ENCODE data around the gene HOXA3.

HOXA3 gene

GRCh38 chr7:27165089-27165995 is 13.0 kb upstream of the HOXA3 start, which contains the start of gene HOXA9:
TSS of gene HOXA9 (minus strand) at chr7:27165537. CDS start at chr7:27165457, 80 bp downstream.
- DNase-seq, result no peak

- no peak for DNase-seq
Measured at GRCh38 chr7:27164367-27165088, 12.1 kb upstream of the HOXA3 start.

GRCh38 chr7:27164045-27164366 is 11.6 kb upstream of the HOXA3 start:
- no peak for DNase-seq

- DNase-seq, result no peak
Measured at GRCh38 chr7:27163288-27164044, 11.1 kb upstream of the HOXA3 start.

GRCh38 chr7:27162561-27163287 is 10.3 kb upstream of the HOXA3 start:
- DNase-seq, result no peak

GRCh38 chr7:27161721-27162560 is 9.6 kb upstream of the HOXA3 start:
- DNase-seq, result no peak

- DNase-seq, result no peak
Measured at GRCh38 chr7:27161214-27161720, 8.9 kb upstream of the HOXA3 start.

GRCh38 chr7:27160546-27161213 is 8.3 kb upstream of the HOXA3 start:
- DNase-seq, result peak; percentile 82

- no peak for DNase-seq
Measured at GRCh38 chr7:27160145-27160545, 7.8 kb upstream of the HOXA3 start.

- no peak for DNase-seq
Measured at GRCh38 chr7:27159266-27160144, 7.1 kb upstream of the HOXA3 start.

- DNase-seq, result no peak
Measured at GRCh38 chr7:27158436-27159265, 6.3 kb upstream of the HOXA3 start.

- no peak for DNase-seq
Measured at GRCh38 chr7:27157702-27158431, 5.5 kb upstream of the HOXA3 start.

- no peak for DNase-seq
Measured at GRCh38 chr7:27156916-27157701, 4.7 kb upstream of the HOXA3 start.

GRCh38 chr7:27156508-27156898 is 4.1 kb upstream of the HOXA3 start, which contains the start of gene HOXA7:
TSS of gene HOXA7 (minus strand) at chr7:27156675. CDS start at chr7:27156545, 130 bp downstream.
- no peak for DNase-seq

- DNase-seq, result no peak
Measured at GRCh38 chr7:27155816-27156507, 3.6 kb upstream of the HOXA3 start.

All from stimulated activated CD4-positive, alpha-beta T cell treated with anti-CD3 and anti-CD28 coated beads, Interleukin-1b, Interleukin-23, amount 100 ng/mL, for 48 hours (primary cell).